Brain microvascular endothelial cell (primary cell): ENCODE results near the gene KLHDC4.
A peak's percentile ranks its signal among the peaks of the same experiment; 100 is the strongest.
"Not testable (repeated sequence)": the region's sequence is repeated elsewhere in the genome, so short reads cannot be mapped to it uniquely, and the experiment has no call there.

Experiments
- DNase-seq: peaks from one replicate; pipeline ENCODE4 v3.0.0-alpha.2; 2020
- H3K27ac ChIP-seq: fragments of 250-450 bp; sonication (Bioruptor Pico); 2 replicates; pipeline ENCODE4 v1.5.1; 2020; ENCODE audit warnings: mild to moderate bottlenecking, moderate library complexity
- H3K27me3 ChIP-seq: fragments of 250-450 bp; sonication (Bioruptor Pico); replicated peaks from 2 replicates; pipeline ENCODE4 v1.5.1; 2020; ENCODE audit warnings: mild to moderate bottlenecking
- H3K36me3 ChIP-seq: fragments of 250-450 bp; sonication (Bioruptor Pico); replicated peaks from 2 replicates; pipeline ENCODE4 v1.5.1; 2020; ENCODE audit warnings: mild to moderate bottlenecking
- H3K4me3 ChIP-seq: 2 replicates; pipeline ENCODE4 v1.5.1; 2011; ENCODE audit warnings: low read depth, mild to moderate bottlenecking, control low read depth, low read length, moderate library complexity
- in situ Hi-C: cut with HindIII; loops from 2 replicates; pipeline ENCODE4 v1.10.0; 2017; ENCODE audit warnings: low sequenced_read_pairs, low pct_ligation_motif_present
- TF ChIP-seq, protein P1 (sequence below): IDR thresholded peaks from 2 replicates; pipeline ENCODE4 v1.5.1; 2011; ENCODE audit warnings: low read depth, mild to moderate bottlenecking, moderate library complexity, low read length, control low read depth, inconsistent platforms; ENCODE audit errors: missing control alignments

Gene KLHDC4

DNA sequence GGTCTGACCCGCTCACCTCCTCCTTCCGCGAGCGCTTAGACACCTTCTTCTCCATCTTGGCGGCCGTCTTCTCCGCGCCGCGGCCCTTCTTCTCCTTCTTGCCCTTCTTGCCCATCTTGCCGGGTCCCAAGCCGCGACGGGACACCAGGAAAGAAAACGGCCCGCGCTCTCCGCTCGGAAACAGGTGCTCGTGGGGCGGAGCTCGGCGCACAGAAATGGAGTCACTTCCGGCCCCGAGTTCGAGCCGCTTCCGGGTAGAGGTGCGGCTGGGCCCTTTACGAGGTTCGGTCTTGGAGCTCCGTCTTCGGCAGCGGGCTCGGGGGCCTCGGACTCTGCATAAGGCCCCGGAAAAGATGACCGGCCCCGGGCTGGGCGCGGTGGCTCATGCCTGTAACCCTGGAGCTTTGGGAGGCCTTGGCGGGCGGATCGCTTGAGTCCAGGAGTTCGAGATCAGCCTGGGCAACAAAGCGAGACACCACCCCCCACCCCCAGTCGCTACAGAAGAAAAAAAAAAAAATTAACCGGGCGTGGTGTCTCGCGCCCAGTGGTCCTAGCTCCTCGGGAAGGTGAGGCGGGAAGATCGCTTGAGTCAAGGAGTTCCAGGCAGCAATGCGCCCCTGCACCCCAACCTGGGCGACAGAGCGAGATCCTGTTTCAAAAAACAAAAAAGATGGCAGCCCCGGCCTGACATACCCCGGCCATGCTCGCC, at the start of gene KLHDC4:
Gene KLHDC4, minus strand, starts transcription at position 211 of the 709 bp plus-strand sequence. Its CDS starts 96 bp downstream, at position 115.
- H3K36me3 ChIP-seq = peaks cover under 1% of the 10 kb centered on the region
- peak within 1 kb of the TSS; percentile 79 for H3K27ac ChIP-seq
- TF ChIP-seq, protein P1, sequence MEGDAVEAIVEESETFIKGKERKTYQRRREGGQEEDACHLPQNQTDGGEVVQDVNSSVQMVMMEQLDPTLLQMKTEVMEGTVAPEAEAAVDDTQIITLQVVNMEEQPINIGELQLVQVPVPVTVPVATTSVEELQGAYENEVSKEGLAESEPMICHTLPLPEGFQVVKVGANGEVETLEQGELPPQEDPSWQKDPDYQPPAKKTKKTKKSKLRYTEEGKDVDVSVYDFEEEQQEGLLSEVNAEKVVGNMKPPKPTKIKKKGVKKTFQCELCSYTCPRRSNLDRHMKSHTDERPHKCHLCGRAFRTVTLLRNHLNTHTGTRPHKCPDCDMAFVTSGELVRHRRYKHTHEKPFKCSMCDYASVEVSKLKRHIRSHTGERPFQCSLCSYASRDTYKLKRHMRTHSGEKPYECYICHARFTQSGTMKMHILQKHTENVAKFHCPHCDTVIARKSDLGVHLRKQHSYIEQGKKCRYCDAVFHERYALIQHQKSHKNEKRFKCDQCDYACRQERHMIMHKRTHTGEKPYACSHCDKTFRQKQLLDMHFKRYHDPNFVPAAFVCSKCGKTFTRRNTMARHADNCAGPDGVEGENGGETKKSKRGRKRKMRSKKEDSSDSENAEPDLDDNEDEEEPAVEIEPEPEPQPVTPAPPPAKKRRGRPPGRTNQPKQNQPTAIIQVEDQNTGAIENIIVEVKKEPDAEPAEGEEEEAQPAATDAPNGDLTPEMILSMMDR = no peak
- no peaks in the 10 kb centered on the region for H3K27me3 ChIP-seq
- H3K4me3 ChIP-seq = peak within 1 kb of the TSS; percentile 81
- in situ Hi-C loops = no loop called here
- peak; percentile 78 for DNase-seq

DNA sequence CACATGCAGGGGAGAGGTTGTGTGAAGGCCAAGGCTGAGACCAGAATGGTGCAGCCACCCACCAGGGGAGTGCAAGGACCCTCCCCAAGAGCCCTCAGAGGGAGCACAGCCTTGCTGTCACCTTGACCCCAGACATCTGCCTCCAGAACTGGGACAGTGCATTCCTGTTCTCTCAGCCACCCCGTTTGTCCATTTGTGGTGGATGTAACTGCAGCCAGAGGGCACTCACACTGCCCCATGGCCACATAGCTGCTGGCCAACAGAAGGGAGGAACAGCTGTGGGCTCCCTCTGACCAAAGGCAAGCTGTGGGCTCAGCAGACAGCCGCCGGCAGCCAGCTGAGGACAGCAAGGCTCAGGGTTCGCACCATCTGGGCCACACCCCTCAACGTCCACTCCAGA, 49.8 kb upstream of the KLHDC4 start:
- Histone ChIP-seq H3K36me3 (no peaks in the 10 kb centered on the region), H3K4me3 (no peak overlapping the region), H3K27me3 (no peaks in the 10 kb centered on the region), H3K27ac (no peak overlapping the region)
- in situ Hi-C loops = no loop called here
- TF ChIP-seq, protein P1 = no peak
- DNase-seq = no peak

DNA sequence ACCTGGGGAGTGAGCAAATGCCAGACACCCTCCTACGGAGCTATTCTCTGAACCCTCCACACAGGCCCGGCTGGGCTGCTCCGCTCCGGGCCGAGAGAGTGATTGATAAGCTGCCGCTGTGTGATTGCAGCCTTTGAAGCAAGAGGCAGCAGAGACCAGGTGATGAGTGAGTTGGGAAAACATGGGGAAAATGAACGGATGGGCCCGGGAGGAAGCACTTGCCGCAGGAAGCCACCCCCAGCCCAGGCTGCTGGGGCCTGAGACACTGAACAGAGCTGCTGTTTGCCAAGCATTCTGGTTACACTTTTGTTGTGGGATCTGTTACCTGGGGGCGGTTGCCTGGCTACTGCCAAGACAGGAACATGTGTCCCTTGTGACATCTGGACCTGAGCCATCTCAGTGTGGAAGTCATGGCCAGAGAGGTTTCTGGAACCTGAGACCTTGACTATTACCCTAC, 46.4 kb upstream of the KLHDC4 start:
- Histone ChIP-seq H3K27ac (no peak overlapping the region), H3K27me3 (no peaks in the 10 kb centered on the region), H3K36me3 (no peaks in the 10 kb centered on the region), H3K4me3 (no peak overlapping the region)
- TF ChIP-seq, protein P1 = no peak
- in situ Hi-C loops = no loop called here
- DNase-seq = no peak

DNA sequence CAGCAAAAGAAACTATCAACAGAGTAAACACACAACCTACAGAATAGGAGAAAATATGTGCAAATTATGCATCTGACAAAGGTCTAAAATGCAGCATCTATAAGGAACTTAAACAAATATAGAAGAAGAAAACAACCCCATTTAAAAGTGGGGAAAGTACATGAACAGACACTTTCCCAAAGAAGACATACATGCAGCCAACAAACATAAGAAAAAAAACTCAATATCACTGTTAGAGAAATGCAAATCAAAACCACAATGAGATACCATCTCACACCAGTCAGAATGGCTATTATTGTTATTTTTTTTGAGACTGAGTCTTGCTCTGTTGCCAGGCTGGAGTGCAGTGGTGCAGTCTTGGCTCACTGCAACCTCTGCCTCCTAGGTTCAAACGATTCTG, 45.7 kb upstream of the KLHDC4 start:
- in situ Hi-C loops, H3K27ac ChIP-seq: not testable (repeated sequence)

DNA sequence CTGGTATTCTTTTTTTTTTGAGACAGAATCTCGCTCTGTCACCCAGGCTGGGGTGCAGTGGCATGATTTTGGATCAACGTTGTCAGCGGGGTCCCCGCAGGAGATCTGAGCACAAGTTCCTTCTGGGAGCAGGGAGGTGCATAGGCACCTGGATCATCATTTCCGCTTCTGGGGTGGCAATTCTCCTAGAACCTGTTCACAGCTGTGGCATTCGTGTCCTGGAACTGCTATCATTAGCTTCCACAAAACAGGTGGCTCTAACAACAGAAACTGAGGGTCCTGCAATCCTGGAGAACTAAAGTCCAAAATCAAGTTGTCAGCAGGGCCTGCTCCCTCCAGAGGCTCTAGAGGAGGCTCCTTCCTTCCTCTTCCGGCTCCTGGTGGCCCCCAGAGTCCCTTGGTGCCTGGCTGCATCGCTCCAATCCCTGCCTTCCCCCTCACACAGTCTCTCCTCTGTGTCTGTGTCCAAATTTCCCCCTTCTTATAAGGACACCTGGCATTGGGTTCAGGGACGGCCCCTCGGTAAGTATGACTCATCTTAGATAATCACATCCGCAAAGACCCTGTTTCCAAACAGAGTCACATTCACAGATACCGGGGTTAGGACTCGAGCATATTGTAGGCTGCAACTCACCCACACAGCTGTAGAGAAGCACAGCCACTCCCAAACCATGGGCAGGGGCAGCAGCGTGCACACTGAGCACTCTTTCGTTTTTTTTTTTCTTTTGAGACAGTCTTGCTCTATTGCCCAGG, 43.5 kb upstream of the KLHDC4 start:
- H3K36me3 ChIP-seq = no peaks in the 10 kb centered on the region
- TF ChIP-seq, protein P1 = no peak
- in situ Hi-C loops = no loop called here
- no peak for DNase-seq
- no peak overlapping the region for H3K4me3 ChIP-seq
- no peaks in the 10 kb centered on the region for H3K27me3 ChIP-seq
- no peak overlapping the region for H3K27ac ChIP-seq

More for the DNA sequence above, 45.7 kb upstream of the KLHDC4 start:
- not testable (repeated sequence) for H3K36me3 ChIP-seq, H3K4me3 ChIP-seq, DNase-seq, H3K27me3 ChIP-seq

DNA sequence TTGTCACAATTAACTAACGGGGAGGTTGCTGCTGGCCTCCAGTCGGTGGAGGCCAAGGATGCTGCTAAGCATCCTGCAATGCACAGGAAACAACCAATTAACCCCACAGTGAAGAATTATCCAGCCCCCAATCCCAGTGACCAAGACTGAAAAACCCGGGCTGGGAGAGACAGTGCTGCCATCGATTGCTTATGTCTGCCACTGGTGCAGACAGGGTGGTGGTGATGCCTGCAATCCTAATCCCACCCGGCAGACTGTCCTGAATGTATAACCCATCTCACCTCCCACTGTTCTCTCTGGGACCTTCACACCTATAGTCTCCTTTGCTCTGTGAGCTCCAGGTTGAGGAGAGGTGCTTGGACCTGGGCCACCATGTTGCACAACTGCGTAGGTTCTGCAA, 42.3 kb upstream of the KLHDC4 start:
- TF ChIP-seq, protein P1 = no peak
- Histone ChIP-seq H3K4me3 (no peak overlapping the region), H3K36me3 (no peaks in the 10 kb centered on the region), H3K27me3 (no peaks in the 10 kb centered on the region), H3K27ac (no peak overlapping the region)
- no peak for DNase-seq
- in situ Hi-C loops = no loop called here
